ENCODE measurements around the gene BEST2.

Gene BEST2

DNA sequence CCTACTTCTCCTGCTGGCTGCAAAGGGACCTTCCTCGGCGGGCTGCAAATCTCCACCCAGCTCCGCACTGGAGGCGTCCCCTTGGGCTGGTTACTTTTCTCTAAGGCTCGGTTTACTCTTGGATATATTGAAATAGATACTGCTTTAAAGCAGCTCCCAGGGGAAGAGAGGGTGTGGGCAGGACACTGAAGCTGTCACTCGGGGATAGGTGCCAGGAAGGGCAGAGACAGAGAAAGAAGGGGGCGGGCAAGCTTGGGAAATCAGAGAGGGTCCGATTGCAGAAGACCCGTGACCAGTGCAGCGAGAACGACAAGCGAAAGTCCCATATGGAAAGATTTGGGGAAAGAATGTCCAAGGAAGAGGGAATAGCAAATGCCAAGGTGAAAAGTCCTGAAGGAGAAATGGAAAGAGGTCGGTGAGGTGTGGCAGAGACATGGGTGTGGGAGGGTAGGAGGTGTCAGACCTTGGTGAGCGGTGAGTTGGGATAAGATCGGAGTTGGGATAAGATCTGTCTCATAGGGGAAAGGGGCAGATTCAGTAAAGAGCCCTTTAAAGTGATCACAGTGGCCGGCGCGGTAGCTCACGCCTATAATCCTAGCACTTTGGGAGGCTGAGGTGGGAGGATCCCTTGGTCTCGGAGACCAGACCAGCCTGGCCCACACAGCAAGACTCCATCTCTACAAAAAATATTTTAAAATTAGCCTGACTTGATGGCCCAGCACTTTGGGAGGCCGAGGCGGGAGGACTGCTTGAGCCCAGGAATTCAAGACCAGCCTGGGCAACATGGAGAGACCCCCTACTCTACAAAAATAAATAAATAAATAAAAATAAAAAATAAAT, 50.9 kb downstream of the BEST2 start:
- no peak for DNase-seq

DNA sequence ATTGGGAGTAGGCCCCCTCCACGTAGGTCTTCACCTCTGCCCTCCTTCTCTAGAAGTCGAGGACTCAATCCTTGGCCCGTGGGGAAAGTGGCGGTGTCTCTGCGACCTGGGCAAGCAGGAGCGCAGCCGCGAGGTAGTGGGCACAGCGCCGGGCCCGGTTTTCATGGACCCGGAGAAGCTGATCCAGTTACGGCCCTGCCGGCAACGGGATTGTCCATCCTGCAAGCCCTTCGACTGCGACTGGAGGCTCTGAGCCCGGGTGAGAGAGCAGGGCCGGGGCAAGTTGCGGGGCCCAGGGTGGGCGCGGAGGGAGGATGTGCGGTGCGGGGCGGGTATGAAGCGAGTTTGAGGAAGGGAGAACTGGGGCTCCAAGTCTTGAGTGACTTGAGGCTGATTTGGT, 52.5 kb downstream of the BEST2 start:
- no peak for DNase-seq

DNA sequence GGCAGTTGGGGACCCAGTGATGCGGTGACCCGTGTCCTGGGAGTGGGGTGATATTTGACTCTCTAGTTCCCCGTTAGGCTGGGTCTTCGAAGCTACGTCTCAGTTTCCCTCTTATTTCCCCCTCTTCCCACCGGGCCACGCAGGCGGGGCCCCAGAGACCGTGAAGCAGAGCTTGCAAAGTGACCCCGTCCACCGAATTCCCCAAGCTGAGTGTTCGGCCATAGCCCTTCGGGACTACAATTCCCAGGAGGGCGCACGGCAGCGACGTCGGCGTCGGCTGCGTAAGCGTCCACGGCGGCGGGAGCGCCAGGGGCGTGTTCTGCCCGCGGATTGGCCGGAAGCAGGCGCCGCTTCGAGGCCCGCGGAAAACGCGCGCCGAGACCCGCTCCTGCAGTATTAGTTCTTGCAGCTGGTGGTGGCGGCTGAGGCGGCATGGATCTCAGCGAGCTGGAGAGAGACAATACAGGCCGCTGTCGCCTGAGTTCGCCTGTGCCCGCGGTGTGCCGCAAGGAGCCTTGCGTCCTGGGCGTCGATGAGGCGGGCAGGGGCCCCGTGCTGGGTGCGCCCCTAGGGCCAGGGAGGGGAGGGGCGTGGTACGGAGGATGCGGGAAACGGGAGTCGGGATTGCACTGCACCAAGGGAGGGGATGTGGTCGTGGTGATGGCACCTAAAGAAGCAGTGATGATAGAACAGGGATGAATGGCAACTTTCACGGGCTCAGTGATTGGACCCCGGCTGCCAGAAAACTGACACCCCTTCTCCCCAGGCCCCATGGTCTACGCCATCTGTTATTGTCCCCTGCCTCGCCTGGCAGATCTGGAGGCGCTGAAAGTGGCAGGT, 54.9 kb downstream of the BEST2 start, which contains the start of gene RNASEH2A:
RNASEH2A (plus strand) TSS at position 343 of the 840 bp plus-strand sequence; CDS start at position 433, 90 bp downstream.
- peak; percentile 94 for DNase-seq
